Measurements from ENCODE around the gene ANKDD1B. TPM values are rescaled to one million over a fixed set of nuclear protein-coding genes. Genes with fewer than 3 reads are reported as not detected.
A peak's percentile ranks its signal among the peaks of the same experiment; 100 is the strongest.

Gene ANKDD1B
- total RNA-seq, 1 experiment from 2014 or later: 0.10 TPM

DNA sequence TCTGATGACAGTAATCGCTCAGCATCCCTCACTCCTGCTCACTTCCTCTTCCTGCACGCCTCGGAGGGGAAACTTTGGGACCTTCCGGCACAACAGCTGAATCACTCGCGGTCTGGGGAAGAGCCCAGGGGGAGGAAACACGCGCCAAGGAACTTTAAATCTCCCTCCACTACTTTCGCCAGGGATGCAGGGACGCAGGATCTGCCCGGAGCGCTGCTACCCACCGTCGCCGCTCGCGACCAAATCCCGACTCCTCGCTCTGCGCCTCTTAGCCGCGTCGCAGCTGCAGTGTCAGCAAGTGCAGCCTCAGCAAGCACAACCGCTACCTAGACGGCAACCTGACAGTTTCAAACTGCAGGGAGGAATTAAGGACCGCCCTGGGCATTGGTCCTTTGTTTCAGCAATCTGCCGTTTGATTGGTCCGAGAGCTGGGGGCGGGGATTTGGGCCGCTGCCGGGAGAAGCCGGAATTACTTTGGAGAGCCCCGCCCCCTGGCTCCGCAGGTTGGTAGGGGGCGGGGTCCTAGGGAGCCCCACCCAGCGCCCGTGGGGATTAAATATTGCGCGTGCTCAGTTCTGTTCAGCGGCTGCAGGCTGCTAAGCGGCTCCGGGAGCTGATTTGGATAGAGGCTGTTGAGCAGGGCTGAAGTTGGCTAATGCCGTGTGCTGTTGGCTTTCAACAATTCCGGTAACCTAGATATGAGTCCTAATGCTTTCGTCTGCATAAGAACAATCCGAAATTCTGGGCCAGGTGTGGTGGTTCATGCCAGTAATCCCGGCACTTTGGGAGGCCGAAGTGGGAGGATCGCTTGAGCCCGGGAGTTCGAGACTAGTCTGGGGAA is 106.0 kb downstream of the ANKDD1B start, which contains the start of gene POC5:
Gene POC5 (minus strand): TSS at position 356 of the 841 bp plus-strand sequence. CDS start 4,500 bp downstream, outside the sequence.
- H3K27ac ChIP-seq (ENCODE audit: low read length): peak within 1 kb of the TSS; percentile 95
- in situ Hi-C loops (cut with HindIII; ENCODE audit: low pct_unique_long_range_greater_than_20kb, low sequenced_read_pairs): no loop called here
- H3K36me3 ChIP-seq (ENCODE audit: control insufficient read depth, insufficient read depth, low read length): peaks cover 10% of the 10 kb centered on the region
- no peaks in the 10 kb centered on the region for H3K9me3 ChIP-seq (ENCODE audit: control insufficient read depth, insufficient read depth, low read depth, low read length)
- H3K4me3 ChIP-seq (ENCODE audit: low read depth in 2 of 2, low read length in 2 of 2): peak within 1 kb of the TSS; percentile 95 to 97
- TF ChIP-seq, protein P1, sequence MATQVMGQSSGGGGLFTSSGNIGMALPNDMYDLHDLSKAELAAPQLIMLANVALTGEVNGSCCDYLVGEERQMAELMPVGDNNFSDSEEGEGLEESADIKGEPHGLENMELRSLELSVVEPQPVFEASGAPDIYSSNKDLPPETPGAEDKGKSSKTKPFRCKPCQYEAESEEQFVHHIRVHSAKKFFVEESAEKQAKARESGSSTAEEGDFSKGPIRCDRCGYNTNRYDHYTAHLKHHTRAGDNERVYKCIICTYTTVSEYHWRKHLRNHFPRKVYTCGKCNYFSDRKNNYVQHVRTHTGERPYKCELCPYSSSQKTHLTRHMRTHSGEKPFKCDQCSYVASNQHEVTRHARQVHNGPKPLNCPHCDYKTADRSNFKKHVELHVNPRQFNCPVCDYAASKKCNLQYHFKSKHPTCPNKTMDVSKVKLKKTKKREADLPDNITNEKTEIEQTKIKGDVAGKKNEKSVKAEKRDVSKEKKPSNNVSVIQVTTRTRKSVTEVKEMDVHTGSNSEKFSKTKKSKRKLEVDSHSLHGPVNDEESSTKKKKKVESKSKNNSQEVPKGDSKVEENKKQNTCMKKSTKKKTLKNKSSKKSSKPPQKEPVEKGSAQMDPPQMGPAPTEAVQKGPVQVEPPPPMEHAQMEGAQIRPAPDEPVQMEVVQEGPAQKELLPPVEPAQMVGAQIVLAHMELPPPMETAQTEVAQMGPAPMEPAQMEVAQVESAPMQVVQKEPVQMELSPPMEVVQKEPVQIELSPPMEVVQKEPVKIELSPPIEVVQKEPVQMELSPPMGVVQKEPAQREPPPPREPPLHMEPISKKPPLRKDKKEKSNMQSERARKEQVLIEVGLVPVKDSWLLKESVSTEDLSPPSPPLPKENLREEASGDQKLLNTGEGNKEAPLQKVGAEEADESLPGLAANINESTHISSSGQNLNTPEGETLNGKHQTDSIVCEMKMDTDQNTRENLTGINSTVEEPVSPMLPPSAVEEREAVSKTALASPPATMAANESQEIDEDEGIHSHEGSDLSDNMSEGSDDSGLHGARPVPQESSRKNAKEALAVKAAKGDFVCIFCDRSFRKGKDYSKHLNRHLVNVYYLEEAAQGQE (IDR thresholded peaks at IDR 0.05; ENCODE audit: insufficient read depth in 1 of 2, low read depth in 2 of 2, low read length in 1 of 2): 0 out of 4 replicates have a peak, but pooled peaks of 1 of the 2 experiments have one; percentile 13
- TF ChIP-seq, protein P2, sequence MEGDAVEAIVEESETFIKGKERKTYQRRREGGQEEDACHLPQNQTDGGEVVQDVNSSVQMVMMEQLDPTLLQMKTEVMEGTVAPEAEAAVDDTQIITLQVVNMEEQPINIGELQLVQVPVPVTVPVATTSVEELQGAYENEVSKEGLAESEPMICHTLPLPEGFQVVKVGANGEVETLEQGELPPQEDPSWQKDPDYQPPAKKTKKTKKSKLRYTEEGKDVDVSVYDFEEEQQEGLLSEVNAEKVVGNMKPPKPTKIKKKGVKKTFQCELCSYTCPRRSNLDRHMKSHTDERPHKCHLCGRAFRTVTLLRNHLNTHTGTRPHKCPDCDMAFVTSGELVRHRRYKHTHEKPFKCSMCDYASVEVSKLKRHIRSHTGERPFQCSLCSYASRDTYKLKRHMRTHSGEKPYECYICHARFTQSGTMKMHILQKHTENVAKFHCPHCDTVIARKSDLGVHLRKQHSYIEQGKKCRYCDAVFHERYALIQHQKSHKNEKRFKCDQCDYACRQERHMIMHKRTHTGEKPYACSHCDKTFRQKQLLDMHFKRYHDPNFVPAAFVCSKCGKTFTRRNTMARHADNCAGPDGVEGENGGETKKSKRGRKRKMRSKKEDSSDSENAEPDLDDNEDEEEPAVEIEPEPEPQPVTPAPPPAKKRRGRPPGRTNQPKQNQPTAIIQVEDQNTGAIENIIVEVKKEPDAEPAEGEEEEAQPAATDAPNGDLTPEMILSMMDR (IDR thresholded peaks at IDR 0.05): no peak
- peak; percentile 94 for TF ChIP-seq POLR2AphosphoS5 (IDR thresholded peaks at IDR 0.05; ENCODE audit: low read depth, low read length)
- peak; percentile 47; the same call in 1 of the 2 replicates for TF ChIP-seq TCF7L2 (IDR thresholded peaks at IDR 0.05; ENCODE audit: low read depth, low read length)
- TF ChIP-seq SIN3A (IDR thresholded peaks at IDR 0.05; ENCODE audit: borderline replicate concordance, insufficient read depth, low read depth, low read length): peak; percentile 97; the same call in 1 of the 2 replicates
- no peaks in the 10 kb centered on the region for H3K27me3 ChIP-seq (ENCODE audit: control insufficient read depth, insufficient read depth, low read length)
- DNase-seq (ENCODE audit: low read depth, low spot score) (peak; percentile 96), ATAC-seq (peak; percentile 99)
- ChIA-PET POLR2A (no interaction called here), CTCF (no interaction called here)
- H3K4me1 ChIP-seq (ENCODE audit: control insufficient read depth, insufficient read depth, low read length): peaks cover 9% of the 10 kb centered on the region
- BruUV-seq (replicated peaks): no TSS peak
- intact Hi-C loops (cut with micrococcal nuclease; ENCODE audit: unreplicated experiment): no loop called here

DNA sequence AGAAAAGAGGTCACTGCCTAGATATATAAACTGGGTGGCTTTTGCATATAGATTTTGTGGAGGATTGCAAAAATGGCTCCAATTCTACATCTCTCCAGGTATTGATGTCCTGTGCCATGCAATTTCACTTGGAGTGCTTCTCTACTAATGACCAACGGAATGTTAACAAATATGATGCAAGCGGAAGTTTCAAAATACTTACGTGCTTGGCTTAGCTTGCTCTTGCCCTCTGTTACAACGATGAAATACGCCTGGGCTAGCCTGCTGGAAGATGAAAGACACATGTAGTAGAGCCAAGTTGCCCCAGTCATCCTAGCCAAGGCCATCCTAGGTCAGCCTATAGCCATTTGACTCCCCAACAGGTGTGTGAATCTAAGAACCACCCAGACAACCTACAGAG is 109.6 kb downstream of the ANKDD1B start:
- Histone ChIP-seq H3K4me3 (ENCODE audit: low read depth in 2 of 2, low read length in 2 of 2) (no peak overlapping the region), H3K4me1 (ENCODE audit: control insufficient read depth, insufficient read depth, low read length) (peaks cover 6% of the 10 kb centered on the region), H3K9me3 (ENCODE audit: control insufficient read depth, insufficient read depth, low read depth, low read length) (no peaks in the 10 kb centered on the region), H3K27me3 (ENCODE audit: control insufficient read depth, insufficient read depth, low read length) (no peaks in the 10 kb centered on the region), H3K36me3 (ENCODE audit: control insufficient read depth, insufficient read depth, low read length) (no peaks in the 10 kb centered on the region), H3K27ac (ENCODE audit: low read length) (no peak overlapping the region)
- intact Hi-C loops (cut with micrococcal nuclease; ENCODE audit: unreplicated experiment) (no loop called here), in situ Hi-C loops (cut with HindIII; ENCODE audit: low pct_unique_long_range_greater_than_20kb, low sequenced_read_pairs) (no loop called here)
- ChIA-PET POLR2A (no interaction called here), CTCF (no interaction called here)
- DNase-seq (ENCODE audit: low read depth, low spot score) (no peak), ATAC-seq (no peak)
- TF ChIP-seq, protein P1 (IDR thresholded peaks at IDR 0.05; ENCODE audit: insufficient read depth in 1 of 2, low read depth in 2 of 2, low read length in 1 of 2): no peak
- TF ChIP-seq, protein P2 (IDR thresholded peaks at IDR 0.05): no peak
- no peak for TF ChIP-seq SIN3A (IDR thresholded peaks at IDR 0.05; ENCODE audit: borderline replicate concordance, insufficient read depth, low read depth, low read length)
- BruUV-seq (replicated peaks): no TSS peak

All from Panc1 (cell line).